GM20000 (cell line): ENCODE results near the gene ZNF652.

ENCODE experiments used
- DNase-seq: peaks from one replicate; pipeline ENCODE4 v3.0.0; 2012; ENCODE audit warnings: low spot score
- TF ChIP-seq, protein P1 (sequence below): IDR thresholded peaks from 2 replicates; pipeline ENCODE4 v1.5.1; 2012; ENCODE audit warnings: mild to moderate bottlenecking, control low read depth; ENCODE audit errors: extremely low read depth, missing control alignments

The ZNF652 gene

GRCh38 chr17:49383060-49383459 is 21.0 kb upstream of the ZNF652 start:
- no peak for DNase-seq
- TF ChIP-seq, protein P1, sequence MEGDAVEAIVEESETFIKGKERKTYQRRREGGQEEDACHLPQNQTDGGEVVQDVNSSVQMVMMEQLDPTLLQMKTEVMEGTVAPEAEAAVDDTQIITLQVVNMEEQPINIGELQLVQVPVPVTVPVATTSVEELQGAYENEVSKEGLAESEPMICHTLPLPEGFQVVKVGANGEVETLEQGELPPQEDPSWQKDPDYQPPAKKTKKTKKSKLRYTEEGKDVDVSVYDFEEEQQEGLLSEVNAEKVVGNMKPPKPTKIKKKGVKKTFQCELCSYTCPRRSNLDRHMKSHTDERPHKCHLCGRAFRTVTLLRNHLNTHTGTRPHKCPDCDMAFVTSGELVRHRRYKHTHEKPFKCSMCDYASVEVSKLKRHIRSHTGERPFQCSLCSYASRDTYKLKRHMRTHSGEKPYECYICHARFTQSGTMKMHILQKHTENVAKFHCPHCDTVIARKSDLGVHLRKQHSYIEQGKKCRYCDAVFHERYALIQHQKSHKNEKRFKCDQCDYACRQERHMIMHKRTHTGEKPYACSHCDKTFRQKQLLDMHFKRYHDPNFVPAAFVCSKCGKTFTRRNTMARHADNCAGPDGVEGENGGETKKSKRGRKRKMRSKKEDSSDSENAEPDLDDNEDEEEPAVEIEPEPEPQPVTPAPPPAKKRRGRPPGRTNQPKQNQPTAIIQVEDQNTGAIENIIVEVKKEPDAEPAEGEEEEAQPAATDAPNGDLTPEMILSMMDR = no peak

GRCh38 chr17:49382556-49382955 is 20.5 kb upstream of the ZNF652 start:
- TF ChIP-seq, protein P1 = no peak
- no peak for DNase-seq

GRCh38 chr17:49381793-49382192 is 19.7 kb upstream of the ZNF652 start:
- no peak for DNase-seq
- TF ChIP-seq, protein P1 = no peak

DNA sequence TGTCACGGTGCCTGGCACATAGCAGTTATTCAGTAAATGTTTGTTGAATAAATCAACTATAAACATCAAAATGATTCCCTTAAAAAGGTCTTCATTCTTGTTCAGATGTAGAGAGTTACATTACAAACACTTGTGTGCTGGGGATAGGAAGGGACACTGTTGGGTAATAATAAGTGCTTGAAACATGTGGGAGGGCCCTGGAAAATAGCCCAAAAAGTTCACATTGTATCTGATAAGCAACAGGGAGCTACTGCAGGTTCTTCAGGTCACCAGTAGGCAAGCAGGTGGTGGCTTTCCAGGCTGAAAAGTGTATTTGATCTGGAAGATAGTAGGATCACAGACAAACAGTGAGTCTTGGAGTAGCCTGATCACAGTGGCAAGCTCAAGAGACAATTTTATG is 19.0 kb upstream of the ZNF652 start:
- no peak for DNase-seq
- TF ChIP-seq, protein P1 = no peak

DNA sequence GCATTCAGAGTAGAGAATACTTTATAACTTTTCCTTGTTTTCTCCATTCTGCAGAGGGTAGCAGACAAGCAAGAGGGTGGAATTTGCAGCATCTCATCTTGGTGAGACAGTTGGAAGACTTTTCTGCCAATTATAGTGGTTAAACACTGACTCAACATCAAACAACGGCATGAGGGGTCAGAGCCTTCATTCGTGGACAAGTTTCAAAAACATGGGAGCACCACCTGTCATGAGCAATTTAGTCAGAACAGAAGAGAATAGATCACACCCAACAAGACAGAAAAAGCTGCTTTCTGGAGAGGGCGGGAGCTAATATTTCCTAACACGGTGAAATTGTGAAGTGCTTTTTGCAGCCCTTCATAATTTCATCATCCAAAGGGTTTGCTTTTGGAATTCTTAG is 17.9 kb upstream of the ZNF652 start:
- TF ChIP-seq, protein P1 = no peak
- DNase-seq = no peak

DNA sequence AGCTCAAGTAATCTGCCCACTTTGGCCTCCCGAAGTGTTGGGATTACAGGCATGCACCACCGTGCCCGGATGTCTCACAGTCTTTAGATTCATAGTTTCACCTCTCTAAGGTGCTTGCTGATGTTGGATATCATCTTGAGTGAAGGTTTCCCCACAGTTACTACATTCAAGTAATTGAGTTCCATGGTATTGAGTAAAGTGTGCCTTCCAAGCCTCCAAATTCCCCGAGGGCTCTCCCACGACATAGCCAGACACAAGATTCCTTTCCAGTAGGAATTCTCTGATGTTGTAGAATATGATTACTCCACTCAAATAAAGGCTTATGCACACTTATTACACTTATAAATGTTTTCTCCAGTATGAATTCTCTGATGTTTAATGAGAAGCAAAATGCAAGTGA is 16.3 kb upstream of the ZNF652 start:
- DNase-seq = no peak
- TF ChIP-seq, protein P1 = no peak

- TF ChIP-seq, protein P1 = no peak
Observed at GRCh38 chr17:49375544-49375943, 13.5 kb upstream of the ZNF652 start.

More at GRCh38 chr17:49375544-49375943, 13.5 kb upstream of the ZNF652 start:
- DNase-seq = no peak
